Motor neuron (in vitro differentiated cells): Measurements from ENCODE around the gene RBMS3. TPM values are rescaled to one million over a fixed set of nuclear protein-coding genes. Genes with fewer than 3 reads are reported as not detected.
"Not testable (repeated sequence)": the region's sequence is repeated elsewhere in the genome, so short reads cannot be mapped to it uniquely, and the experiment has no call there.

Experiments
- ATAC-seq, 8 experiments: fragments of 200-7000 bp; cut with Tn5 transposase; replicated peaks in 6 of 8; 2 replicates each; pipeline ENCODE4 v1.8.0; 2021; ENCODE audit warnings: mild to moderate bottlenecking in 8 of 8, moderate library complexity in 8 of 8
- H3K27ac ChIP-seq, 2 donors: fragments of 250-450 bp; sonication (Bioruptor Pico); 2 replicates each; pipeline ENCODE4 v1.9.0; 2021; ENCODE audit warnings: antibody characterized with exemption in 2 of 2, mild to moderate bottlenecking in 2 of 2, moderate library complexity in 1 of 2
- H3K4me1 ChIP-seq, 2 donors: fragments of 250-450 bp; sonication (Bioruptor Pico); replicated peaks in 1 of 2; 2 replicates each; pipeline ENCODE4 v1.6.1; 2021; ENCODE audit warnings: antibody characterized with exemption in 2 of 2, mild to moderate bottlenecking in 2 of 2, moderate library complexity in 1 of 2
- H3K4me3 ChIP-seq, 5 donors: fragments of 250-450 bp; sonication (Bioruptor Pico); 2 replicates each; pipeline ENCODE4 v1.9.0; 2021; ENCODE audit warnings: antibody characterized with exemption in 5 of 5, mild to moderate bottlenecking in 5 of 5, moderate library complexity in 4 of 5
- WGBS, 10 experiments: fragments of 450-650 bp; shearing (Covaris generic); methylation state at CpG; one replicate each; pipeline ENCODE4 v1.0.0; 2022; 5-methylcytosine and 5-hydroxymethylcytosine counted together
- in situ Hi-C, 9 experiments: fragments of 400-800 bp; cut with MboI; loops; one replicate each; pipeline ENCODE4 v1.15.0; 2021; ENCODE audit warnings: low sequenced_read_pairs in 9 of 9, low pct_unique_long_range_greater_than_20kb in 2 of 9; ENCODE audit not compliant: unreplicated experiment in 9 of 9
- total RNA-seq, 8 experiments: library from RNA; unstranded; fragments of 300-600 nt; gene quantifications; 2 replicates each; pipeline versions ENCODE4 v1.2.3 to v1.2.4, GENCODE V29; 2022

Gene RBMS3
- total RNA-seq, 8 experiments from 2014 or later = 11.0 to 63.7 (median 16.7) TPM

DNA sequence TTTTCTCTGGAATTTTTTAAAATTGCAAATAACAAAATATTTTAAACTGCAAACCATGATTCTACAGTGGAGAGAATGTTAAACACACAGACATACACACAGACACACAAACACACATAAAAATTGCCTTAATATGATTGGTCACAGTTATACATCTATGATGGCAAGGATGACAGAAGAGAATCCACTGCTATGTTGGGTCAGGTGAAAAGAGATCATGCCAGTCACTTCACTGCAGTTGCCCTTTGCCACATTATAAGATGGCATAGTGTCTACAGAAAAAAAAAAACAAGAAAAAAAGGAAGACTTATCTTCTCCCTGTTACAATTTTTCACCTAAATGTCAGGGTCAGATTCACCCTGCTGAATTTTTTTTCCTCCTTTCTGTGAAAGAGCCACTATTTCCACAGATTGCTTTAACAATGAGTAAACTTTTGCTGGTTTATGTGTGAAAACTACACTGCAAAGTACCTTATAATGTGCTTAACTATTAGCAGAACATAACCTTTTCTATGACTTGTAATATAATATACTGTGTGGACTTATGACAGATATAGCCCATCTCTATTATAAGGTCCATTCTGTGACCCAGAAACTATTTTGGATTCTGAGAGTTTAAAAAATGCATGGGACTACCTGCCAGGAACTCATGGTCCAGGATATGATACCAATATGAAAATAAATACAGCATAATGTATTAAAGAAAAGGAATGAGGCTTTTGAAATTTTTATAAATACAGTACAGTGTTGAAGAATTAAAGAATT, 111.9 kb downstream of the RBMS3 start:
- in situ Hi-C loops = no loop called here
- H3K4me3 ChIP-seq = no peak overlapping the region
- no peak for ATAC-seq
- no peaks in the 10 kb centered on the region for H3K4me1 ChIP-seq
- H3K27ac ChIP-seq = no peak overlapping the region

DNA sequence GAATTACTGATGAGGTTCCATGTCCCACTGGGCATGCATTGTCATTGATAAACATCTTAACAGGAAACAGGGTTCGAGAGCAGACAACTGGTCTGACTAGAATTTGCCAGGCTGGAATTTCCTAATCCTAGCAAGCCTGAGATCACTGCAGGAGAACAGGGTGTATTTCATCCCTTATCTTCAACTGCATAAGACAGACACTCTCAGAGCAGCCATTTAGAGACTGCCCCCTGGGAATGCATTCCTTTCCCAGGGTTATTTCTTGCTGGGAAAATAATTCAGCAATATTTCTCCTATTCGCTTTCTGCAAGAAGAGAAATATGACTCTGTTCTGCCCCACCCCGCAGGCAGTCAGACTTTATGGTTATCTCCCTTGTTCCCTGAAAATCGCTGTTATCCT, 113.1 kb downstream of the RBMS3 start:
- ATAC-seq, H3K4me3 ChIP-seq, H3K4me1 ChIP-seq, H3K27ac ChIP-seq, in situ Hi-C loops: not testable (repeated sequence)
- WGBS, 10 experiments = 60 to 100% (median 100%) methylated on average over 1 to 4 of the region's 4 CpGs; no CpG with 5 or more reads in 2 of the 10 experiments

GRCh38 chr3:29397406-29397805, 116.5 kb downstream of the RBMS3 start:
- Histone ChIP-seq H3K27ac (no peak overlapping the region), H3K4me3 (no peak overlapping the region), H3K4me1 (no peaks in the 10 kb centered on the region)
- ATAC-seq = no peak
- 85 to 100% (median 98%) methylated on average over 2 to 3 of the region's 3 CpGs for WGBS, 10 experiments
- in situ Hi-C loops = no loop called here

DNA sequence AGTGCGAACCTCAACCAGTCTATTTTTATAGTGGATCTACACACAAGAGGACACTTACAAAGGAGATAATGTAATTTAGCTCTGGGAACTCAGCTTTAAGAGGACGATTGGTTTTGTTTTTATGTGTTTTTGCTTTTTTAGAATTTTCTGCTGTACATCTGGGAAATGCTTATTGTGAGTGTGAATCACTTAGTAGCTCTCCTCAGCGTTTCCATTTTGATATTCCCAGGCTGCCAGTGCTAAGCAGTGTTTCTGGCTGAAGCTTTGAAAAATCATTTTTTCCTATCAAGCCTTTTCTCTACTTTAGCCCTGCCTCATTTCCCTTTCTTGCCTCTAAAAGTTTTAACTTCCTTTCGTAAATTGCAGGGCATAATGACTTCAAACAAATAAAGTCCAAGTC, 117.9 kb downstream of the RBMS3 start:
- in situ Hi-C loops = no loop called here
- Histone ChIP-seq H3K4me1 (no peaks in the 10 kb centered on the region), H3K27ac (no peak overlapping the region), H3K4me3 (no peak overlapping the region)
- 50 to 90% (median 64%) methylated on average over 1 to 4 of the region's 4 CpGs for WGBS, 10 experiments
- ATAC-seq = no peak

- 8 to 50% (median 33%) methylated on average over 1 of the region's 1 CpG; no CpG with 5 or more reads in 3 of the 10 experiments for WGBS, 10 experiments
- H3K4me1 ChIP-seq = peaks cover 0 to 8% of the 10 kb centered on the region in 2 donors
- H3K27ac ChIP-seq = no peak overlapping the region
- H3K4me3 ChIP-seq = no peak overlapping the region
- in situ Hi-C loops = no loop called here
- no peak for ATAC-seq
Measured at GRCh38 chr3:29406291-29406832, 125.5 kb downstream of the RBMS3 start.

DNA sequence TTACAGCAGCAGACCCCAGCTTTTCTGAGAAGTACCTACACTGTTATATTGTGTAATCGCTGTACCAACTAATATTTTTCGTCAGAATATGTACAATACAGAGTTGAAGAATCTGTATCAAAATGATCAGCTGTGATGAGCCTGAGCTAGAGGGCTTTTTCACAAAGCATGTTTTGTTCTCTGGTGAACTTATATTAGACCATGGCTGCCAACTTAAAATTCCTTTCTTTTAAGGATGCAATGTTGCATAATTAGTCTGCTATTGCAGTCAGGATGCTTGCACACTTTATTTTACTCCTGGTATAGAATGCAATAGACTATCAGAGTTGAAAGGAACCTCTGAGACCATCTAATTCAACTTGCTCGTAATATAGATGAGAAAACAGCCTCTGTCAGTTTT, 127.8 kb downstream of the RBMS3 start:
- no peak overlapping the region for H3K4me3 ChIP-seq
- peaks cover 1 to 8% of the 10 kb centered on the region in 2 donors for H3K4me1 ChIP-seq
- no peak for ATAC-seq
- WGBS, 10 experiments = 83 to 96% (median 92%) methylated on average over 1 to 3 of the region's 3 CpGs; no CpG with 5 or more reads in 2 of the 10 experiments
- no peak overlapping the region for H3K27ac ChIP-seq
- in situ Hi-C loops = no loop called here

- Histone ChIP-seq H3K27ac (no peak overlapping the region), H3K4me3 (no peak overlapping the region), H3K4me1 (peaks cover 8 to 9% of the 10 kb centered on the region in 2 donors)
- in situ Hi-C loops = no loop called here
- WGBS, 10 experiments = 33 to 100% (median 94%) methylated on average over 1 to 2 of the region's 2 CpGs; no CpG with 5 or more reads in 2 of the 10 experiments
- ATAC-seq = peak in 1 of 8 experiments; percentile 4
Measured at GRCh38 chr3:29409409-29409808, 128.5 kb downstream of the RBMS3 start.

DNA sequence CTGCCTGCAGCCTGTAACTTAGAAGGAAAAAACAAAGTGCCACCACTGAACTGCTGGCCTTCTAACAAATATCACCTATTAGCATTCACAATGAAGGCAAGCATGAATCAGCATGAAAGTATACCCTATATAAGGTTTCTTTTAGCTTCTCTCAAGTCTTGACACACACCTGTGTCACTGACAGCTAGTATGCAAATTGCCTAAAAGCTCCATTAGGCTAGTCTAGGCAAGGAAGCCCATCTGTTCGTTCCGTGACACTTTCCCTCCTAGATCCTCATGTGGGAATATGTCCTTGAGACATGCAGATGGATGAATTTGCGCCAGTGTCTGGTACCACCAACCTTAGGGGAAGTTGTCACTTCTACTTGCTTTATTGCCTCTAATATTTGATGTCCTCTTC, 129.3 kb downstream of the RBMS3 start:
- in situ Hi-C loops = no loop called here
- ATAC-seq = no peak
- WGBS, 10 experiments = 60 to 94% (median 86%) methylated on average over 1 to 3 of the region's 3 CpGs; no CpG with 5 or more reads in 3 of the 10 experiments
- Histone ChIP-seq H3K4me3 (no peak overlapping the region), H3K4me1 (peaks cover 8 to 17% of the 10 kb centered on the region in 2 donors), H3K27ac (no peak overlapping the region)

GRCh38 chr3:29410660-29411405, 130.0 kb downstream of the RBMS3 start:
- no peak overlapping the region for H3K27ac ChIP-seq
- 30 to 94% (median 60%) methylated on average over 2 to 3 of the region's 3 CpGs for WGBS, 10 experiments
- H3K4me1 ChIP-seq = peaks cover 8 to 23% of the 10 kb centered on the region in 2 donors
- in situ Hi-C loops = no loop called here
- no peak overlapping the region for H3K4me3 ChIP-seq
- ATAC-seq = peak in 1 of 8 experiments; percentile 20

GRCh38 chr3:29412110-29412509, 131.2 kb downstream of the RBMS3 start:
- H3K4me1 ChIP-seq = peaks cover 8 to 27% of the 10 kb centered on the region in 2 donors
- H3K27ac ChIP-seq = no peak overlapping the region
- H3K4me3 ChIP-seq = no peak overlapping the region
- WGBS, 10 experiments = 0 to 88% (median 69%) methylated on average over 1 of the region's 1 CpG; no CpG with 5 or more reads in 6 of the 10 experiments
- ATAC-seq = peak in 3 of 8 experiments; percentile 82 to 97 (median 84)
- in situ Hi-C loops = no loop called here

DNA sequence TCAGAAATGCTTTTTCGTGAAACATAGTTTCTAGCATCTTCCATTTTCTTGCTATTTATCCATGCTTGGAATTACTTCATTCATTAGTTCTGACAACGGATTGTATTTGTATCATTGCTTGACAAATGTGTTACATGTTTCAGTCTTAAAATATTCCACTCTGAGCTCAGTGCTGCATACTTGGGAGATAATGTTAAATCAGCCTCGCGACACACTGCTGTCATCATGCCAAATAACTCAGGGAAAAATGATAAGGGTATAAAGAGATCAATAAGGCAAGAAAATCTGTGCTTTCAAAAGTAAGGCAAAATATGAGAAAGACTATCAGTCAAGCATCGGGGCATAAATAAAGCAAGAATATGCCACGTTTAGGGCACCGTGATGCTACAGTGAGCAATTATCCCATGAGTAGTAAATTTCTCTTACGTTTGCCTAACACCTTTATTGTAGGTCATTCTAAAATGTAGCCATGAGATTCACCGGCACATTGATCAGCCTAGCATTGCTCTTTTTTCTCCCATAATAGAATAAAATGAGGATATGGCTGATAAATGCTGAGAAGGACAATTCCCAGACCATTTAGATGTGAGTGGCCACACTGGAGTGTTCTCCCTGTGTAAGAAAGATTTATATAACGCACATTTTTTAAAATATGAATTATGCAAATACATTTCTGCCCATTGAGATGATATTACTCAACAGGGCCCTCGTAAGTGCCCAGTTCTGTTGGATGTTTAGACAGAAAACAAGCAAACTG, 133.8 kb downstream of the RBMS3 start:
- peak in 5 of 8 experiments; percentile 38 to 83 (median 61) for ATAC-seq
- WGBS, 10 experiments = 33 to 97% (median 70%) methylated on average over 1 to 11 of the region's 11 CpGs
- in situ Hi-C loops = no loop called here
- H3K4me1 ChIP-seq = peaks cover 8 to 27% of the 10 kb centered on the region in 2 donors
- H3K27ac ChIP-seq = no peak overlapping the region
- H3K4me3 ChIP-seq = no peak overlapping the region

- peaks cover 0 to 27% of the 10 kb centered on the region in 2 donors for H3K4me1 ChIP-seq
- in situ Hi-C loops = no loop called here
- 15 to 100% (median 75%) methylated on average over 1 to 3 of the region's 3 CpGs for WGBS, 10 experiments
- no peak overlapping the region for H3K4me3 ChIP-seq
- H3K27ac ChIP-seq = peak overlapping the region in 1 of 2 donors; percentile 26
- ATAC-seq = peak in 1 of 8 experiments; percentile 10
Measured at GRCh38 chr3:29415482-29416223, 134.8 kb downstream of the RBMS3 start.
